ENCODE measurements around the gene CFAP97D2.
"Not testable (repeated sequence)": the region's sequence is repeated elsewhere in the genome, so short reads cannot be mapped to it uniquely, and the experiment has no call there.

The CFAP97D2 gene

GRCh38 chr13:114263578-114263977 is 84.5 kb downstream of the CFAP97D2 start:
- in situ Hi-C loops (cut with MboI; ENCODE audit: low sequenced_read_pairs) = no loop called here

DNA sequence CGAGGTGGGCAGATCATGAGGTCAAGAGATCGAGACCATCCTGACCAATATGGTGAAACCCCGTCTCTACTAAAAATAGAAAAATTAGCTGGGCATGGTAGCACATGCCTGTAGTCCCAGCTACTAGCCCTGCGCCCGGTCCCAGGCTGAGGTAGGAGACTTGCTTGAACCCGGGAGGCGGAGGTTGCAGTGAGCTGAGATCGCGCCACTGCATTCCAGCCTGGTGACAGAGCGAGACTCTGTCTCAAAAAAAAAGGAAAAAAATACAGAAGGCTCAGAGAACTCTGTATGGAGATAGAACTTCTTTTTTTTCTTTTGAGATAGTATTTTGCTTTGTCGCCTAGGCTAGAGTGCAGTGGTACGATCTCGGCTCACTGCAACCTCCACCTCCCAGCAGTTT is 85.3 kb downstream of the CFAP97D2 start:
- in situ Hi-C loops (cut with MboI; ENCODE audit: low sequenced_read_pairs) = not testable (repeated sequence)

DNA sequence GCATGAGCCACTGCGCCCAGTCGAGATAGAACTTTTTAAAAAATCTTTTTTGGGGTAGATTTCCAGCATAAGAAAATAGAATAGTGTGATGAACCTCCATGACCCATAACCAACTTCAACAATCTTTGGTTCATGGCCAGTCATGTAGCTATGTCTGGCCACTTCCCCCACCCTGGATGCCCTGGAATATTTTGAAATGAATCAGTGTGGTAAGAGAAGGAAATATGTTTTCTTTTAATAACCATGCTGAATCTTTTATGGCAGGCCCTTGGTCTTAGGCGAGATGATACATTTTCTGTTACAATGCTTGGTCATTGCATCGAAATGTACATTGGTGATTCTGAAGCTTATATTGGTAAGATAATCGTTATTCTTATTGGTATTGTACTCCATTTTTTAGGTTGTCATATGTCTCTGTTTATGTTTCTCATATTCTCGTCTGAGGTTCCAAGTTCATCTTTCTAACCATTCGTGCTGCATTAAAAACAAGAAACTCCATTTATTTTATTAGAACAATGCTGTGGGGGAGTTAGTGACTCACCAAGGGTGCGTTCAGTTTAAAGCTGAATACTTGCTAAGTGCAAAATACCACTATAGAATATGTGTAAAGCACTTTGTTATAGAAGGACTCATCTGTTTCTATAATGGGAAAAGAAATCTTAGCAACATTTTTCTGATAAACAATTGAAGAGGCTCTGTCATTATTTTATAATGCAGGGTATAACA is 86.0 kb downstream of the CFAP97D2 start:
- in situ Hi-C loops (cut with MboI; ENCODE audit: low sequenced_read_pairs) = no loop called here

- in situ Hi-C loops (cut with MboI; ENCODE audit: low sequenced_read_pairs) = no loop called here
Observed at GRCh38 chr13:114266241-114266640, 87.2 kb downstream of the CFAP97D2 start.

- in situ Hi-C loops (cut with MboI; ENCODE audit: low sequenced_read_pairs) = no loop called here
Observed at GRCh38 chr13:114268344-114269280, 89.6 kb downstream of the CFAP97D2 start.

GRCh38 chr13:114269281-114269770 is 90.3 kb downstream of the CFAP97D2 start:
- in situ Hi-C loops (cut with MboI; ENCODE audit: low sequenced_read_pairs) = no loop called here
